Measurements from ENCODE around the gene HAUS5. TPM values are rescaled to one million over a fixed set of nuclear protein-coding genes. Genes with fewer than 3 reads are reported as not detected.

HAUS5 gene
- total RNA-seq, 2 experiments from 2014 or later, result 58.1 to 61.5 TPM

GRCh38 chr19:35571406-35571965 is 41.0 kb upstream of the HAUS5 start:
- H3K4me3 ChIP-seq (ENCODE audit: low read depth, low read length, poor library complexity, severe bottlenecking), result no peak overlapping the region
- BruUV-seq (replicated peaks), result no TSS peak
- DNase-seq (ENCODE audit: low spot score), result no peak
- no peak overlapping the region for H2AFZ ChIP-seq (ENCODE audit: low read length)
- H3K27ac ChIP-seq (ENCODE audit: low read depth, low read length, poor library complexity, severe bottlenecking), result no peak overlapping the region
- H3K79me2 ChIP-seq (ENCODE audit: insufficient read depth, low read depth, low read length), result no peaks in the 10 kb centered on the region
- TF ChIP-seq EZH2phosphoT487 (IDR thresholded peaks at IDR 0.05; ENCODE audit: borderline replicate concordance, low read depth, low read length), result no peak
- TF ChIP-seq CTCF (conservative IDR thresholded peaks at IDR 0.05; ENCODE audit: low read length), result no peak
- no peaks in the 10 kb centered on the region for H3K4me1 ChIP-seq (ENCODE audit: insufficient read depth, low read length, poor library complexity, severe bottlenecking)
- ChIA-PET POLR2A (no interaction called here), CTCF (ENCODE audit: unreplicated experiment) (no interaction called here)
- no peaks in the 10 kb centered on the region for H4K20me1 ChIP-seq (ENCODE audit: insufficient read depth, low read length)
- H3K4me2 ChIP-seq (ENCODE audit: low read length), result no peak overlapping the region
- H3K9me3 ChIP-seq (ENCODE audit: low read length), result 0 out of 2 replicates have a peak, but pooled peaks cover 7% of the 10 kb centered on the region
- H3K36me3 ChIP-seq (ENCODE audit: insufficient read depth, low read length), result no peaks in the 10 kb centered on the region
- intact Hi-C loops (cut with micrococcal nuclease; ENCODE audit: unreplicated experiment), result no loop called here
- no peaks in the 10 kb centered on the region for H3K9me2 ChIP-seq (ENCODE audit: insufficient read depth, low read length)

- no peaks in the 10 kb centered on the region for H3K9me2 ChIP-seq (ENCODE audit: insufficient read depth, low read length)
- H3K4me2 ChIP-seq (ENCODE audit: low read length), result no peak overlapping the region
- BruUV-seq (replicated peaks), result no TSS peak
- intact Hi-C loops (cut with micrococcal nuclease; ENCODE audit: unreplicated experiment), result no loop called here
- H3K4me1 ChIP-seq (ENCODE audit: insufficient read depth, low read length, poor library complexity, severe bottlenecking), result no peaks in the 10 kb centered on the region
- H3K79me2 ChIP-seq (ENCODE audit: insufficient read depth, low read depth, low read length), result no peaks in the 10 kb centered on the region
- no peaks in the 10 kb centered on the region for H3K36me3 ChIP-seq (ENCODE audit: insufficient read depth, low read length)
- ChIA-PET CTCF (ENCODE audit: unreplicated experiment) (no interaction called here), POLR2A (no interaction called here)
- DNase-seq (ENCODE audit: low spot score), result no peak
- no peaks in the 10 kb centered on the region for H4K20me1 ChIP-seq (ENCODE audit: insufficient read depth, low read length)
- no peak for TF ChIP-seq EZH2phosphoT487 (IDR thresholded peaks at IDR 0.05; ENCODE audit: borderline replicate concordance, low read depth, low read length)
- TF ChIP-seq CTCF (conservative IDR thresholded peaks at IDR 0.05; ENCODE audit: low read length), result no peak
- no peak overlapping the region for H3K27ac ChIP-seq (ENCODE audit: low read depth, low read length, poor library complexity, severe bottlenecking)
- H3K9me3 ChIP-seq (ENCODE audit: low read length), result 0 out of 2 replicates have a peak, but pooled peaks cover 9% of the 10 kb centered on the region
- no peak overlapping the region for H3K4me3 ChIP-seq (ENCODE audit: low read depth, low read length, poor library complexity, severe bottlenecking)
- H2AFZ ChIP-seq (ENCODE audit: low read length), result no peak overlapping the region
These were observed 34.6 kb upstream of the HAUS5 start for GRCh38 chr19:35577918-35578317.

- Histone ChIP-seq H3K4me2 (ENCODE audit: low read length) (no peak overlapping the region), H3K36me3 (ENCODE audit: insufficient read depth, low read length) (no peaks in the 10 kb centered on the region), H3K4me1 (ENCODE audit: insufficient read depth, low read length, poor library complexity, severe bottlenecking) (no peaks in the 10 kb centered on the region), H3K9me3 (ENCODE audit: low read length) (0 out of 2 replicates have a peak, but pooled peaks cover 9% of the 10 kb centered on the region), H3K4me3 (ENCODE audit: low read depth, low read length, poor library complexity, severe bottlenecking) (no peak overlapping the region), H3K27ac (ENCODE audit: low read depth, low read length, poor library complexity, severe bottlenecking) (no peak overlapping the region), H2AFZ (ENCODE audit: low read length) (no peak overlapping the region), H4K20me1 (ENCODE audit: insufficient read depth, low read length) (no peaks in the 10 kb centered on the region), H3K79me2 (ENCODE audit: insufficient read depth, low read depth, low read length) (no peaks in the 10 kb centered on the region), H3K9me2 (ENCODE audit: insufficient read depth, low read length) (no peaks in the 10 kb centered on the region)
- POLR2A ChIA-PET, result no interaction called here
- intact Hi-C loops (cut with micrococcal nuclease; ENCODE audit: unreplicated experiment), result no loop called here
- no peak for TF ChIP-seq CTCF (conservative IDR thresholded peaks at IDR 0.05; ENCODE audit: low read length)
- TF ChIP-seq EZH2phosphoT487 (IDR thresholded peaks at IDR 0.05; ENCODE audit: borderline replicate concordance, low read depth, low read length), result no peak
- BruUV-seq (replicated peaks), result no TSS peak
- DNase-seq (ENCODE audit: low spot score), result no peak
- CTCF ChIA-PET (ENCODE audit: unreplicated experiment), result no interaction called here
These were observed 33.8 kb upstream of the HAUS5 start for GRCh38 chr19:35578707-35579106.
